IMR-90 (cell line): ENCODE results near the gene ZNF470. TPM values are rescaled to one million over a fixed set of nuclear protein-coding genes. Genes with fewer than 3 reads are reported as not detected.

Experiments
- ATAC-seq: fragments of 200-7000 bp; cut with Tn5 transposase; 2 replicates; pipeline ENCODE4 v1.9.1; 2020; ENCODE audit warnings: low read depth, mild to moderate bottlenecking, moderate library complexity
- BruUV-seq: library from RNA; stranded (reverse); fragments of 400-500 nt; replicated peaks from 2 replicates; lab custom pipeline; 2021; lab: Mats Ljungman, UMichigan
- CTCF ChIA-PET: fragments of 300-600 bp; formaldehyde crosslinking; extraction: SDS; loops from one replicate; lab custom pipeline; 2021; ENCODE audit warnings: antibody characterized with exemption; lab: Yijun Ruan, JAX
- POLR2A ChIA-PET: fragments of 300-600 bp; sonication (Branson Sonifier 250); formaldehyde crosslinking; loops from one replicate; lab custom pipeline; 2022; ENCODE audit warnings: antibody characterized with exemption; ENCODE audit not compliant: unreplicated experiment; lab: Charles Lee
- DNase-seq: peaks from one replicate; pipeline ENCODE4 v3.0.0; 2013
- H2AFZ ChIP-seq: replicated peaks from 2 replicates; pipeline ENCODE3; 2013; ENCODE audit warnings: low read length, mild to moderate bottlenecking; ENCODE audit not compliant: poor library complexity
- H2AK5ac ChIP-seq: 2 replicates; pipeline ENCODE4 v1.6.1; 2013; ENCODE audit warnings: low read depth, low read length, inconsistent platforms
- H2AK9ac ChIP-seq: replicated peaks from 2 replicates; pipeline ENCODE3; 2013; ENCODE audit warnings: mild to moderate bottlenecking, low read depth, low read length, moderate library complexity; ENCODE audit not compliant: poor library complexity
- H2BK120ac ChIP-seq: 2 replicates; pipeline ENCODE4 v1.6.1; 2013; ENCODE audit warnings: low read depth, low read length, inconsistent platforms
- H2BK15ac ChIP-seq: 3 replicates; pipeline ENCODE4 v1.6.1; 2013; ENCODE audit warnings: low read depth, low read length, inconsistent platforms
- H2BK20ac ChIP-seq: 2 replicates; pipeline ENCODE4 v1.6.1; 2013; ENCODE audit warnings: low read depth, mild to moderate bottlenecking, inconsistent platforms, low read length, moderate library complexity
- H2BK5ac ChIP-seq: 2 replicates; pipeline ENCODE4 v1.6.1; 2013; ENCODE audit warnings: mild to moderate bottlenecking, low read depth, low read length, inconsistent platforms; ENCODE audit not compliant: poor library complexity, severe bottlenecking
- H3K14ac ChIP-seq: replicated peaks from 2 replicates; pipeline ENCODE4 v1.6.1; 2013; ENCODE audit warnings: low read depth, low read length, inconsistent platforms
- H3K18ac ChIP-seq: 2 replicates; pipeline ENCODE4 v1.6.1; 2013; ENCODE audit warnings: low read depth, low read length, control low read depth
- H3K23ac ChIP-seq: 2 replicates; pipeline ENCODE4 v1.6.1; 2013; ENCODE audit warnings: low read depth, low read length, inconsistent platforms
- H3K27ac ChIP-seq: 2 replicates; pipeline ENCODE4 v1.5.1; 2013; ENCODE audit warnings: mild to moderate bottlenecking, control low read depth, low read length; ENCODE audit not compliant: insufficient read depth
- H3K27me3 ChIP-seq: 2 replicates; pipeline ENCODE4 v1.6.1; 2013; ENCODE audit warnings: low read length; ENCODE audit not compliant: control insufficient read depth, insufficient read depth
- H3K36me3 ChIP-seq: 2 replicates; pipeline ENCODE4 v1.6.1; 2013; ENCODE audit warnings: low read length, mixed read lengths; ENCODE audit not compliant: control insufficient read depth, insufficient read depth
- H3K4ac ChIP-seq: 2 replicates; pipeline ENCODE4 v1.6.1; 2013; ENCODE audit warnings: low read depth, low read length, inconsistent platforms
- H3K4me1 ChIP-seq: 2 replicates; pipeline ENCODE4 v1.6.1; 2013; ENCODE audit warnings: low read length, mixed read lengths; ENCODE audit not compliant: control insufficient read depth, insufficient read depth
- H3K4me2 ChIP-seq: 2 replicates; pipeline ENCODE4 v1.6.1; 2013; ENCODE audit warnings: low read depth, mild to moderate bottlenecking, control low read depth, low read length, moderate library complexity
- H3K4me3 ChIP-seq: 2 replicates; pipeline ENCODE4 v1.5.1; 2013; ENCODE audit warnings: low read depth, mild to moderate bottlenecking, control low read depth, low read length, moderate library complexity; ENCODE audit not compliant: insufficient read depth
- H3K56ac ChIP-seq: 2 replicates; pipeline ENCODE4 v1.6.1; 2013; ENCODE audit warnings: low read length, inconsistent platforms; ENCODE audit not compliant: insufficient read depth; ENCODE audit errors: extremely low read depth
- H3K79me1 ChIP-seq, 2 experiments: 2 replicates each; pipeline ENCODE4 v1.6.1; 2013; ENCODE audit warnings: low read length in 2 of 2, inconsistent platforms in 1 of 2, low read depth in 1 of 2
- H3K9ac ChIP-seq: 2 replicates; pipeline ENCODE4 v1.6.1; 2013; ENCODE audit warnings: low read depth, low read length, control low read depth
- H3K9me1 ChIP-seq: 2 replicates; pipeline ENCODE4 v1.6.1; 2013; ENCODE audit warnings: low read length, inconsistent platforms; ENCODE audit not compliant: insufficient read depth
- H3K9me3 ChIP-seq: 2 replicates; pipeline ENCODE4 v1.6.1; 2013; ENCODE audit warnings: low read length; ENCODE audit not compliant: control insufficient read depth, insufficient read depth
- H4K20me1 ChIP-seq: 2 replicates; pipeline ENCODE4 v1.6.1; 2013; ENCODE audit warnings: low read length, inconsistent platforms; ENCODE audit not compliant: insufficient read depth
- H4K5ac ChIP-seq: 2 replicates; pipeline ENCODE4 v1.6.1; 2013; ENCODE audit warnings: mild to moderate bottlenecking, low read depth, low read length, control low read depth
- H4K8ac ChIP-seq, 2 experiments: 2 replicates each; pipeline ENCODE4 v1.6.1; 2013; ENCODE audit warnings: low read depth in 2 of 2, low read length in 2 of 2, control low read depth in 1 of 2, inconsistent platforms in 1 of 2
- H4K91ac ChIP-seq: 2 replicates; pipeline ENCODE4 v1.6.1; 2013; ENCODE audit warnings: low read depth, low read length, inconsistent platforms; ENCODE audit not compliant: insufficient read depth
- BHLHE40 ChIP-seq: fragments of 150-350 bp; IDR thresholded peaks from 2 replicates; pipeline ENCODE4 v1.6.1; 2016; ENCODE audit warnings: mild to moderate bottlenecking, low read depth, low read length
- MXI1 ChIP-seq: IDR thresholded peaks from 2 replicates; pipeline ENCODE4 v1.6.1; 2012; ENCODE audit warnings: low read depth, mild to moderate bottlenecking, low read length, moderate library complexity, borderline replicate concordance
- RCOR1 ChIP-seq: IDR thresholded peaks from 2 replicates; pipeline ENCODE4 v1.6.1; 2012; ENCODE audit warnings: mild to moderate bottlenecking, low read length, improper control_type of control experiment; ENCODE audit not compliant: insufficient replicate concordance
- WGBS, 2 experiments: methylation state at CpG; one replicate each; pipeline versions ENCODE4 v1.1.5 to v1.1.7; 2013; ENCODE audit warnings: missing lambda C conversion rate in 2 of 2; ENCODE audit not compliant: insufficient read length in 1 of 2; ENCODE audit errors: extremely low coverage in 2 of 2; 5-methylcytosine and 5-hydroxymethylcytosine counted together
- dilution Hi-C: fragments of 300-500 bp; cut with HindIII; formaldehyde crosslinking; loops from one replicate; pipeline ENCODE4 v1.14.3; 2018; ENCODE audit warnings: low sequenced_read_pairs; ENCODE audit not compliant: unreplicated experiment
- in situ Hi-C: fragments of 300-500 bp; cut with MboI; formaldehyde crosslinking; loops from 3 replicates; pipeline ENCODE4 v1.14.3; 2019; ENCODE audit warnings: low sequenced_read_pairs, inconsistent platforms, mixed read lengths
- intact Hi-C: fragments of 100-400 bp; cut with micrococcal nuclease; formaldehyde crosslinking; loops from 2 replicates; pipeline ENCODE4 v1.10.0; 2022
- polyA plus RNA-seq, 3 experiments: library from polyadenylated mRNA; depleted of rRNA; stranded (reverse); fragments of >200 nt; gene quantifications; 2 replicates each; pipeline ENCODE4 v1.2.3, GENCODE V29; 2012; ENCODE audit warnings: low replicate concordance in 1 of 3
- total RNA-seq: library from RNA; depleted of rRNA; stranded (reverse); fragments of >200 nt; gene quantifications from 2 replicates; pipeline ENCODE4 v1.2.3, GENCODE V29; 2012; rRNA removed
- TF ChIP-seq, protein P1 (sequence below): conservative IDR thresholded peaks from 2 replicates; pipeline ENCODE4 v1.5.1; 2012; ENCODE audit warnings: mild to moderate bottlenecking, low read depth, low read length, improper control_type of control experiment
- TF ChIP-seq, protein P2 (sequence below): fragments of 150-350 bp; IDR thresholded peaks from 2 replicates; pipeline ENCODE4 v1.6.1; 2017; ENCODE audit warnings: mild to moderate bottlenecking, antibody characterized with exemption, low read length, low read depth

The ZNF470 gene
- total and polyA plus RNA-seq, 2 of the 4 experiments (the other 2 are of a cell fraction), result 1.7 to 3.8 TPM

DNA sequence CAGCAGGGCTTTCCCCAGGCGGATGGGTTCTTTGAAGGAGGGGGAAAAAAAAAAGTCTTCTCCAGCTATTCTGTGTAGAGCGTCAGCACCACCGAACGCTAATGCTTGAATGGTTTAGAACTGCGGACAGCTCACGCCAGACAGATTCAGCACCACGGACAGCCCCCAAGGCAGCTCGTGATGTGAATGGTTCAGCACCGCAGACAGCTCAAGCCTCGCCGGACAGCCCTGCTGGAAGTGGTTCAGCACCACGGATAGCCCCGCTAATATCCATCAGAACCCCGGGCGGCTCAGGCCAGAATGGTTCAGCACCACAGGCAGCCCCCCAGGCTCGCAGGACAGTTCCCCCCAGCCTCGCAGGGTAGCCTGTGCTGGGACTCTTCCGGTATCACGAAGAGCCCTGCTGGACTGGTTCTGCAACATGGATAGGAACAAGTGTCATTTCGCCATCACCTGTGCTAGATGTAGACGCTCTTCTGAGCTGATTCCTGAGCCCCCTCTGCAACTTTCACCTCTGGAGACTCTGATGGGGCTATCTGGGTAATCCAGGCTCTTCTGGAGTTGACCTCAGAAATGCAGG is 70.8 kb downstream of the ZNF470 start:
- Histone ChIP-seq H3K27ac (no peak overlapping the region), H4K91ac (no peak overlapping the region), H2BK20ac (no peak overlapping the region), H3K9me1 (no peaks in the 10 kb centered on the region), H3K4me2 (no peak overlapping the region), H3K9me3 (peaks cover 24% of the 10 kb centered on the region), H3K79me1 (no peaks in the 10 kb centered on the region), H3K36me3 (no peaks in the 10 kb centered on the region), H2AK5ac (no peak overlapping the region), H3K14ac (no peak overlapping the region), H2BK5ac (no peak overlapping the region), H3K4ac (no peak overlapping the region), H3K4me1 (no peaks in the 10 kb centered on the region), H3K4me3 (no peak overlapping the region), H2BK120ac (no peak overlapping the region), H2AK9ac (no peak overlapping the region), H4K8ac (no peak overlapping the region), H3K18ac (no peak overlapping the region), H4K5ac (no peak overlapping the region), H3K27me3 (no peaks in the 10 kb centered on the region), H4K20me1 (no peaks in the 10 kb centered on the region), H3K9ac (no peak overlapping the region), H2AFZ (no peak overlapping the region), H2BK15ac (no peak overlapping the region), H3K23ac (no peak overlapping the region), H3K56ac (no peak overlapping the region)
- ChIA-PET POLR2A (no interaction called here), CTCF (interaction anchor here (0.7 kb wide), 1 partner anchor 1210 kb away, joined by 6 read pairs; no protein-coding TSS in a partner anchor)
- DNase-seq, result peak; percentile 65
- WGBS, 2 experiments, result 14% methylated on average over 13 of the region's 21 CpGs; no CpG with 5 or more reads in 1 of the 2 experiments
- in situ Hi-C loops, result no loop called here
- TF ChIP-seq RCOR1, result peak; percentile 91
- peak; percentile 23; the same call in 1 of the 2 replicates for TF ChIP-seq BHLHE40
- peak; percentile 97 for TF ChIP-seq MXI1
- TF ChIP-seq, protein P1, sequence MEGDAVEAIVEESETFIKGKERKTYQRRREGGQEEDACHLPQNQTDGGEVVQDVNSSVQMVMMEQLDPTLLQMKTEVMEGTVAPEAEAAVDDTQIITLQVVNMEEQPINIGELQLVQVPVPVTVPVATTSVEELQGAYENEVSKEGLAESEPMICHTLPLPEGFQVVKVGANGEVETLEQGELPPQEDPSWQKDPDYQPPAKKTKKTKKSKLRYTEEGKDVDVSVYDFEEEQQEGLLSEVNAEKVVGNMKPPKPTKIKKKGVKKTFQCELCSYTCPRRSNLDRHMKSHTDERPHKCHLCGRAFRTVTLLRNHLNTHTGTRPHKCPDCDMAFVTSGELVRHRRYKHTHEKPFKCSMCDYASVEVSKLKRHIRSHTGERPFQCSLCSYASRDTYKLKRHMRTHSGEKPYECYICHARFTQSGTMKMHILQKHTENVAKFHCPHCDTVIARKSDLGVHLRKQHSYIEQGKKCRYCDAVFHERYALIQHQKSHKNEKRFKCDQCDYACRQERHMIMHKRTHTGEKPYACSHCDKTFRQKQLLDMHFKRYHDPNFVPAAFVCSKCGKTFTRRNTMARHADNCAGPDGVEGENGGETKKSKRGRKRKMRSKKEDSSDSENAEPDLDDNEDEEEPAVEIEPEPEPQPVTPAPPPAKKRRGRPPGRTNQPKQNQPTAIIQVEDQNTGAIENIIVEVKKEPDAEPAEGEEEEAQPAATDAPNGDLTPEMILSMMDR, result no peak
- TF ChIP-seq, protein P2, sequence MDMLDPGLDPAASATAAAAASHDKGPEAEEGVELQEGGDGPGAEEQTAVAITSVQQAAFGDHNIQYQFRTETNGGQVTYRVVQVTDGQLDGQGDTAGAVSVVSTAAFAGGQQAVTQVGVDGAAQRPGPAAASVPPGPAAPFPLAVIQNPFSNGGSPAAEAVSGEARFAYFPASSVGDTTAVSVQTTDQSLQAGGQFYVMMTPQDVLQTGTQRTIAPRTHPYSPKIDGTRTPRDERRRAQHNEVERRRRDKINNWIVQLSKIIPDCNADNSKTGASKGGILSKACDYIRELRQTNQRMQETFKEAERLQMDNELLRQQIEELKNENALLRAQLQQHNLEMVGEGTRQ, result peak; percentile 27; the same call in 1 of the 2 replicates
- BruUV-seq, result no TSS peak
- dilution Hi-C loops, result no loop called here
- ATAC-seq, result peak; percentile 92
- intact Hi-C loops, result no loop called here

Other genes starting within 250 kb of the ZNF470 start
- 1.7 and 1.8 TPM in 2 replicates for gene ZNF582, start 173.9 kb upstream of the ZNF470 start, total RNA-seq
- gene ZNF582, start 173.9 kb upstream of the ZNF470 start, polyA plus RNA-seq (2012; rRNA removed), result 1.6 and 1.9 TPM in 2 replicates
- 5.4 and 6.9 TPM in 2 replicates for gene ZNF583, start 163.1 kb upstream of the ZNF470 start, total RNA-seq
- 1.9 and 2.8 TPM in 2 replicates for gene ZNF583, start 163.1 kb upstream of the ZNF470 start, polyA plus RNA-seq (2012; rRNA removed)
- gene ZNF667, start 90.1 kb upstream of the ZNF470 start, total RNA-seq, result 3.4 and 4.7 TPM in 2 replicates
- gene ZNF667, start 90.1 kb upstream of the ZNF470 start, polyA plus RNA-seq (2012; rRNA removed), result 1.3 and 1.8 TPM in 2 replicates
- gene ZNF471, start 59.6 kb upstream of the ZNF470 start, total RNA-seq, result 2.3 and 2.8 TPM in 2 replicates
- gene ZNF471, start 59.6 kb upstream of the ZNF470 start, polyA plus RNA-seq (2012; rRNA removed), result 1.9 and 2.5 TPM in 2 replicates
- 6.4 and 6.5 TPM in 2 replicates for gene ZFP28, start 28.5 kb upstream of the ZNF470 start, total RNA-seq
- 2.7 and 3.0 TPM in 2 replicates for gene ZFP28, start 28.5 kb upstream of the ZNF470 start, polyA plus RNA-seq (2012; rRNA removed)
- gene ZNF71, start 27.8 kb downstream of the ZNF470 start, total RNA-seq, result 7.5 and 9.3 TPM in 2 replicates
- gene ZNF71, start 27.8 kb downstream of the ZNF470 start, polyA plus RNA-seq (2012; rRNA removed), result 7.9 and 8.1 TPM in 2 replicates
- 0.28 TPM in 1 of 2 replicates, not detected in the other for gene SMIM17, start 75.7 kb downstream of the ZNF470 start, total RNA-seq
- 0.10 TPM in 1 of 2 replicates, not detected in the other for gene SMIM17, start 75.7 kb downstream of the ZNF470 start, polyA plus RNA-seq (2012; rRNA removed)
- gene ZNF835, start 104.3 kb downstream of the ZNF470 start, total RNA-seq, result not detected in 2 replicates
- not detected in 2 replicates for gene ZNF835, start 104.3 kb downstream of the ZNF470 start, polyA plus RNA-seq (2012; rRNA removed)